Measurements from ENCODE around the gene SLC16A4. TPM values are rescaled to one million over a fixed set of nuclear protein-coding genes. Genes with fewer than 3 reads are reported as not detected.

The SLC16A4 gene
- total RNA-seq, 1 donor: 76.0 TPM

GRCh38 chr1:110434946-110435345 is 44.1 kb upstream of the SLC16A4 start:
- peaks cover 17% of the 10 kb centered on the region for H3K27me3 ChIP-seq (ENCODE audit: insufficient read depth, low read length)
- TF ChIP-seq CTCF (IDR thresholded peaks at IDR 0.05; ENCODE audit: extremely low read depth, low read depth, low read length): no peak
- H3K4me2 ChIP-seq (ENCODE audit: insufficient read depth, low read length): no peak overlapping the region
- H3K4me3 ChIP-seq (ENCODE audit: insufficient read depth, low read length): no peak overlapping the region
- H3K4me1 ChIP-seq (ENCODE audit: insufficient read depth, low read length): no peaks in the 10 kb centered on the region
- no peak for DNase-seq (ENCODE audit: insufficient read length, low spot score, missing footprints)
- H2AFZ ChIP-seq (ENCODE audit: low read length): no peak overlapping the region
- H4K20me1 ChIP-seq (ENCODE audit: insufficient read depth, low read length): no peaks in the 10 kb centered on the region
- no peaks in the 10 kb centered on the region for H3K9me3 ChIP-seq (ENCODE audit: low read depth, low read length)
- H3K27ac ChIP-seq (ENCODE audit: low read depth, low read length): no peak overlapping the region
- no peaks in the 10 kb centered on the region for H3K36me3 ChIP-seq (ENCODE audit: insufficient read depth, low read length)
- H3K79me2 ChIP-seq (ENCODE audit: insufficient read depth, low read length): no peaks in the 10 kb centered on the region

- H3K4me1 ChIP-seq (ENCODE audit: insufficient read depth, low read length): no peaks in the 10 kb centered on the region
- no peaks in the 10 kb centered on the region for H3K9me3 ChIP-seq (ENCODE audit: low read depth, low read length)
- peak; percentile 14 for TF ChIP-seq CTCF (IDR thresholded peaks at IDR 0.05; ENCODE audit: extremely low read depth, low read depth, low read length)
- peaks cover 20% of the 10 kb centered on the region for H3K27me3 ChIP-seq (ENCODE audit: insufficient read depth, low read length)
- no peak overlapping the region for H3K4me3 ChIP-seq (ENCODE audit: insufficient read depth, low read length)
- no peaks in the 10 kb centered on the region for H3K79me2 ChIP-seq (ENCODE audit: insufficient read depth, low read length)
- DNase-seq (ENCODE audit: insufficient read length, low spot score, missing footprints): no peak
- no peak overlapping the region for H2AFZ ChIP-seq (ENCODE audit: low read length)
- H3K27ac ChIP-seq (ENCODE audit: low read depth, low read length): no peak overlapping the region
- no peaks in the 10 kb centered on the region for H4K20me1 ChIP-seq (ENCODE audit: insufficient read depth, low read length)
- H3K4me2 ChIP-seq (ENCODE audit: insufficient read depth, low read length): no peak overlapping the region
- H3K36me3 ChIP-seq (ENCODE audit: insufficient read depth, low read length): no peaks in the 10 kb centered on the region
Observed at GRCh38 chr1:110433803-110434202, 43.0 kb upstream of the SLC16A4 start.

GRCh38 chr1:110433213-110433612 is 42.4 kb upstream of the SLC16A4 start:
- TF ChIP-seq CTCF (IDR thresholded peaks at IDR 0.05; ENCODE audit: extremely low read depth, low read depth, low read length): no peak
- no peak for DNase-seq (ENCODE audit: insufficient read length, low spot score, missing footprints)
- H3K27ac ChIP-seq (ENCODE audit: low read depth, low read length): no peak overlapping the region
- peaks cover 21% of the 10 kb centered on the region for H3K27me3 ChIP-seq (ENCODE audit: insufficient read depth, low read length)
- H3K4me3 ChIP-seq (ENCODE audit: insufficient read depth, low read length): no peak overlapping the region
- H3K9me3 ChIP-seq (ENCODE audit: low read depth, low read length): no peaks in the 10 kb centered on the region
- H3K4me2 ChIP-seq (ENCODE audit: insufficient read depth, low read length): no peak overlapping the region
- no peak overlapping the region for H2AFZ ChIP-seq (ENCODE audit: low read length)
- H3K4me1 ChIP-seq (ENCODE audit: insufficient read depth, low read length): no peaks in the 10 kb centered on the region
- no peaks in the 10 kb centered on the region for H3K36me3 ChIP-seq (ENCODE audit: insufficient read depth, low read length)
- H4K20me1 ChIP-seq (ENCODE audit: insufficient read depth, low read length): no peaks in the 10 kb centered on the region
- H3K79me2 ChIP-seq (ENCODE audit: insufficient read depth, low read length): no peaks in the 10 kb centered on the region

- no peak overlapping the region for H3K4me3 ChIP-seq (ENCODE audit: insufficient read depth, low read length)
- TF ChIP-seq CTCF (IDR thresholded peaks at IDR 0.05; ENCODE audit: extremely low read depth, low read depth, low read length): no peak
- H3K36me3 ChIP-seq (ENCODE audit: insufficient read depth, low read length): no peaks in the 10 kb centered on the region
- H3K79me2 ChIP-seq (ENCODE audit: insufficient read depth, low read length): no peaks in the 10 kb centered on the region
- no peaks in the 10 kb centered on the region for H3K9me3 ChIP-seq (ENCODE audit: low read depth, low read length)
- no peak overlapping the region for H2AFZ ChIP-seq (ENCODE audit: low read length)
- no peak for DNase-seq (ENCODE audit: insufficient read length, low spot score, missing footprints)
- H4K20me1 ChIP-seq (ENCODE audit: insufficient read depth, low read length): no peaks in the 10 kb centered on the region
- H3K4me1 ChIP-seq (ENCODE audit: insufficient read depth, low read length): no peaks in the 10 kb centered on the region
- H3K27ac ChIP-seq (ENCODE audit: low read depth, low read length): no peak overlapping the region
- H3K4me2 ChIP-seq (ENCODE audit: insufficient read depth, low read length): no peak overlapping the region
- peaks cover 21% of the 10 kb centered on the region for H3K27me3 ChIP-seq (ENCODE audit: insufficient read depth, low read length)
Observed at GRCh38 chr1:110430901-110431300, 40.1 kb upstream of the SLC16A4 start.
